Neuronal stem cell (in vitro differentiated cells): ENCODE data around the gene NEU4.

Experiments
- DNase-seq: peaks from one replicate; pipeline ENCODE4 v3.0.0-alpha.2; 2013; ENCODE audit warnings: low spot score
- H2AFZ ChIP-seq: one replicate; pipeline ENCODE4 v1.6.1; 2013; ENCODE audit warnings: mild to moderate bottlenecking, low read length, inconsistent platforms
- H2AK5ac ChIP-seq: 2 replicates; pipeline ENCODE4 v1.6.1; 2013; ENCODE audit warnings: low read depth, mild to moderate bottlenecking, inconsistent platforms, low read length, moderate library complexity, mixed read lengths
- H2BK120ac ChIP-seq: 2 replicates; pipeline ENCODE4 v1.6.1; 2013; ENCODE audit warnings: low read depth, mild to moderate bottlenecking, inconsistent platforms, low read length, moderate library complexity, mixed read lengths
- H2BK12ac ChIP-seq: one replicate; pipeline ENCODE4 v1.6.1; 2013; ENCODE audit warnings: low read length, inconsistent platforms
- H2BK15ac ChIP-seq: 2 replicates; pipeline ENCODE4 v1.6.1; 2013; ENCODE audit warnings: mild to moderate bottlenecking, low read length, inconsistent platforms, mixed read lengths
- H2BK5ac ChIP-seq: one replicate; pipeline ENCODE4 v1.6.1; 2013; ENCODE audit warnings: inconsistent platforms, mild to moderate bottlenecking, low read length, moderate library complexity
- H3K14ac ChIP-seq: one replicate; pipeline ENCODE4 v1.6.1; 2013; ENCODE audit warnings: low read length, inconsistent platforms
- H3K18ac ChIP-seq: 2 replicates; pipeline ENCODE4 v1.6.1; 2013; ENCODE audit warnings: low read length, inconsistent platforms
- H3K23ac ChIP-seq: 2 replicates; pipeline ENCODE4 v1.6.1; 2013; ENCODE audit warnings: low read depth, mild to moderate bottlenecking, mixed read lengths, low read length, inconsistent platforms; ENCODE audit not compliant: poor library complexity
- H3K27ac ChIP-seq: replicated peaks from 3 replicates; pipeline ENCODE4 v1.5.1; 2013; ENCODE audit warnings: low read length, inconsistent platforms
- H3K27me3 ChIP-seq, 3 experiments: 2 replicates each; pipeline ENCODE4 v1.6.1; 2013; ENCODE audit warnings: low read length in 3 of 3, mild to moderate bottlenecking in 2 of 3, inconsistent platforms in 1 of 3, low read depth in 1 of 3, mixed read lengths in 1 of 3, moderate library complexity in 1 of 3; ENCODE audit not compliant: control insufficient read depth in 3 of 3, insufficient read depth in 3 of 3
- H3K36me3 ChIP-seq, 2 donors: replicated peaks in 1 of 2; 2 replicates each; pipeline ENCODE4 v1.6.1; 2013; ENCODE audit warnings: low read length in 2 of 2; ENCODE audit not compliant: control insufficient read depth in 2 of 2, insufficient read depth in 2 of 2
- H3K4ac ChIP-seq: 2 replicates; pipeline ENCODE4 v1.6.1; 2013; ENCODE audit warnings: inconsistent platforms, mild to moderate bottlenecking, low read length, moderate library complexity
- H3K4me1 ChIP-seq, 2 donors: 1 replicate in 1 of 2; 2 replicates in 1 of 2; pipeline ENCODE4 v1.6.1; 2013; ENCODE audit warnings: low read length in 2 of 2, low read depth in 1 of 2; ENCODE audit not compliant: control insufficient read depth in 2 of 2, insufficient read depth in 1 of 2
- H3K4me2 ChIP-seq: one replicate; pipeline ENCODE4 v1.6.1; 2013; ENCODE audit warnings: mild to moderate bottlenecking, low read length, inconsistent platforms; ENCODE audit not compliant: insufficient read depth, poor library complexity, severe bottlenecking
- H3K4me3 ChIP-seq, 2 donors: 2 replicates each; pipeline ENCODE4 v1.5.1; 2013; ENCODE audit warnings: low read length in 2 of 2, mild to moderate bottlenecking in 2 of 2, inconsistent platforms in 1 of 2, moderate library complexity in 1 of 2
- H3K79me1 ChIP-seq: one replicate; pipeline ENCODE4 v1.6.1; 2013; ENCODE audit warnings: low read depth, mild to moderate bottlenecking, inconsistent platforms, low read length, moderate library complexity
- H3K9ac ChIP-seq: one replicate; pipeline ENCODE4 v1.6.1; 2013; ENCODE audit warnings: mild to moderate bottlenecking, low read depth, low read length, inconsistent platforms; ENCODE audit not compliant: poor library complexity
- H3K9me3 ChIP-seq, 2 donors: replicated peaks in 1 of 2; 2 replicates each; pipeline versions ENCODE3 to v1.6.1; 2013; ENCODE audit warnings: low read length in 2 of 2, mild to moderate bottlenecking in 2 of 2, inconsistent platforms in 1 of 2, low read depth in 1 of 2, mixed read lengths in 1 of 2, moderate library complexity in 1 of 2; ENCODE audit not compliant: control insufficient read depth in 2 of 2, insufficient read depth in 1 of 2
- H4K8ac ChIP-seq: one replicate; pipeline ENCODE4 v1.6.1; 2013; ENCODE audit warnings: low read depth, mild to moderate bottlenecking, inconsistent platforms, low read length, moderate library complexity
- H4K91ac ChIP-seq: one replicate; pipeline ENCODE4 v1.6.1; 2013; ENCODE audit warnings: low read length, low read depth, mild to moderate bottlenecking, inconsistent platforms; ENCODE audit not compliant: poor library complexity
- WGBS, 2 donors: extraction: QIAGEN DNeasy Blood & Tissue Kit; methylation state at CpG; one replicate each; pipeline ENCODE4 v1.1.7; 2013; ENCODE audit warnings: missing lambda C conversion rate in 2 of 2, mixed read lengths in 1 of 2; ENCODE audit not compliant: insufficient read length in 2 of 2, insufficient replicate concordance in 1 of 2; ENCODE audit errors: extremely low coverage in 2 of 2; 5-methylcytosine and 5-hydroxymethylcytosine counted together

NEU4 gene

DNA sequence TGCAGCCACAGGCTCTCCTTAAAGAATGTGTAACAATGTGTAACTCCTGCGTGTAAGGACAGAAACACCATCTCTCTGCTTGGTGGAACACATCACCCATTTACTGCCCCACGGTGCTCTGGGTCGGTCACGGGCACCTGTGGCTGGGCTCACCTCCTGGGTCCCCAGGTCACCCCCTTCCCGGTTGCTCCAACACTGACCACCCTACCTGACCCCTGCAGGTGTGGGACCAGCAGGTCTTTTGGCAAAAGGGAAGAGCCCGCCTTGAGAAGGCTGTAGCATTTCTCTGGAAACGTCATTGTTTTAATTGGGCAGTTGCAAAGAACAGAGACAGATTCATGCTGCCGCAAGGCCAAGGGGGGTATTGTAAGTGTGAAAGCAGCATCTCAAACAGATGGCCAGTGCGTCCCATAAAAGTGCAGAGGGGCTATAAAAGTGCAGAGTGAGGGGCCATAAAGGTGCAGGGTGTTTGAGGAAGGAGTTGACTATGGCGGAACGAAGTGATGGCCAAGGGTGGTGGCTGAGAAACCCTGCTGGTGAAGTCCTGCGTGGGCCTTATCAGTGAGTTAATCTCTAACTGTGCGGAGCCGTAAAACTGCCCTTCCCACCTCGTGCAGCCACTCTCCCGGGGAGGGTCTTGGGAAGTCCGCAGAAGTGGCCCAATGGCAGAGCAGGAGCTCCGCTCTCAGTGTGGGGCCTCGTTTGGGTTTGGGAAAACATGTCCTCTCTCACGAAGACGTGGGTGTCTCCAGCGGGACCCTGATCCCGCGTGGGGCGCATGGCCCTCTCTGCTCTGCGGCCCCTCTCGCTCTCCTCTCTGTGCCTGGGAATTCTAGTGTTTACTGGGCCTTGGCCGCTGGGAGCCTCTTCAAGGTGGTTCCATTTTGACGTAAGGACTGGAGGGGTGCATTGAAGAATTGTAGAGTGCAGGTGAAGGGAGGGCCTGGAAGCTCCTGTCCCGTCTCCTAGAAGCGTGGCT is 13.7 kb upstream of the NEU4 start:
- Histone ChIP-seq H3K27me3 (no peaks in the 10 kb centered on the region), H2AK5ac (no peak overlapping the region), H3K27ac (no peak overlapping the region), H3K23ac (no peak overlapping the region), H3K4me1 (no peaks in the 10 kb centered on the region), H3K36me3 (no peaks in the 10 kb centered on the region), H3K18ac (peak overlapping the region; percentile 62), H2BK5ac (no peak overlapping the region), H3K14ac (no peak overlapping the region), H2BK15ac (no peak overlapping the region), H3K9me3 (peaks cover 0 to 4% of the 10 kb centered on the region in 2 donors), H3K9ac (no peak overlapping the region), H3K4ac (no peak overlapping the region), H4K91ac (no peak overlapping the region), H2BK120ac (no peak overlapping the region), H3K4me2 (no peak overlapping the region), H4K8ac (no peak overlapping the region), H3K4me3 (no peak overlapping the region), H2AFZ (no peak overlapping the region), H2BK12ac (no peak overlapping the region), H3K79me1 (no peaks in the 10 kb centered on the region)
- WGBS, 2 donors, result no CpG with 5 or more reads among the region's 31 CpGs
- DNase-seq, result no peak

DNA sequence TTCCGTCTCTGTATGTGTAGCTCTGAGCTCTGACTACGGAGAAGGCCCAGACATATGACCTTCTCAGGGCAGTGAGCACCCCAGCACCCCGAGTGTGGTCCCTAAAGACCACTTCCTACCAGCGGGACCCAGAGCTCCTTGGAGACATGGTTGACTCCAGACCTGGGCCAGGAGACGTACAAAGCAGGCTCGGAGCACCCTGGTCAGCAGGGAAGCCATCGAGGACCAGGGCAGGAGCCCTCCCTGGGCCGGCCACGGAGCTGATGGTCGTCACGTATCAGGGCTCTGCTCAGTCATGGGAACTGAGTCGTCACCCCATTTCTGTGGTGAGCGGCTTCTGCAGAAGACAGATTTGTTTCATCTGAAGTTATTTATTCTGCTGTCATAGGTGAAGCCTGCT is 12.8 kb upstream of the NEU4 start:
- Histone ChIP-seq H4K8ac (no peak overlapping the region), H2AFZ (no peak overlapping the region), H2BK120ac (no peak overlapping the region), H3K4me2 (no peak overlapping the region), H3K79me1 (no peaks in the 10 kb centered on the region), H3K4me1 (no peaks in the 10 kb centered on the region), H3K36me3 (no peaks in the 10 kb centered on the region), H3K18ac (no peak overlapping the region), H3K9ac (no peak overlapping the region), H2AK5ac (no peak overlapping the region), H4K91ac (no peak overlapping the region), H3K23ac (peak overlapping the region; percentile 23), H3K4ac (no peak overlapping the region), H2BK12ac (no peak overlapping the region), H3K4me3 (no peak overlapping the region), H2BK15ac (no peak overlapping the region), H2BK5ac (no peak overlapping the region), H3K14ac (no peak overlapping the region), H3K27ac (no peak overlapping the region), H3K27me3 (no peaks in the 10 kb centered on the region), H3K9me3 (no peaks in the 10 kb centered on the region)
- no peak for DNase-seq
- no CpG with 5 or more reads among the region's 13 CpGs for WGBS, 2 donors

DNA sequence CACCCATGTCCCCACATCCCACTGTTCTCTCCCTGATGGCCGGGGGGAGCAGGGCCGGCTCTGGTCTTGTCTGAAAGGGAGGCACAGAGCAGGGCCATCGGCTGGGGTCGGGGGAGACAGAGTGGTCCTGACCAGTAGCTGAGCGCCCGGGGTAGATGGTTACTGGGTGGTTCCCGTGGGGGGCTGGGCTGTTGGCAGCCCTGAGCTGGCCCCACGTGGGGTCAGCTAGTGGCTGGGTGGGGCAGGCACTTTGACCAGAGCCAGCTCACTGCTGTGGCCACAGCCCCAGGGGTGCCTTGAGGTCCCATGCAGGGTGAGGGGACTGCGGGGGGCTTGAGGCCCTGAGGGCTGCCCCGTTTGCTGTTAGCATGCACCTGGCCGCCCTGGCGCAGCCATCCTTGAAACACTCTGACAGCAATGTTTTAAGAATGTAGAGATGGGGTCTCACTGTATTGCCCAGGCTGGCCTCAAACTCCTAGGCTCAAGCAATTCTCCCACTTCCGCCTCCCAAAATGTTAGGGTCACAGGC is 12.3 kb upstream of the NEU4 start:
- H2BK15ac ChIP-seq, result peak overlapping the region; percentile 75
- H3K9ac ChIP-seq, result no peak overlapping the region
- no peak overlapping the region for H2BK12ac ChIP-seq
- H2BK5ac ChIP-seq, result no peak overlapping the region
- no peak overlapping the region for H3K4me3 ChIP-seq
- H3K27ac ChIP-seq, result no peak overlapping the region
- H2BK120ac ChIP-seq, result no peak overlapping the region
- H3K4ac ChIP-seq, result no peak overlapping the region
- H3K36me3 ChIP-seq, result no peaks in the 10 kb centered on the region
- H3K4me1 ChIP-seq, result peaks cover 0 to under 1% of the 10 kb centered on the region in 2 donors
- no peak overlapping the region for H2AFZ ChIP-seq
- H2AK5ac ChIP-seq, result no peak overlapping the region
- no peak overlapping the region for H4K8ac ChIP-seq
- H3K9me3 ChIP-seq, result no peaks in the 10 kb centered on the region
- H3K27me3 ChIP-seq, result no peaks in the 10 kb centered on the region
- H3K79me1 ChIP-seq, result peaks cover under 1% of the 10 kb centered on the region
- peak overlapping the region; percentile 64 for H3K18ac ChIP-seq
- WGBS, 2 donors, result no CpG with 5 or more reads among the region's 13 CpGs
- H3K23ac ChIP-seq, result peak overlapping the region; percentile 23
- DNase-seq, result no peak
- peak overlapping the region; percentile 56 for H3K14ac ChIP-seq
- no peak overlapping the region for H4K91ac ChIP-seq
- no peak overlapping the region for H3K4me2 ChIP-seq

DNA sequence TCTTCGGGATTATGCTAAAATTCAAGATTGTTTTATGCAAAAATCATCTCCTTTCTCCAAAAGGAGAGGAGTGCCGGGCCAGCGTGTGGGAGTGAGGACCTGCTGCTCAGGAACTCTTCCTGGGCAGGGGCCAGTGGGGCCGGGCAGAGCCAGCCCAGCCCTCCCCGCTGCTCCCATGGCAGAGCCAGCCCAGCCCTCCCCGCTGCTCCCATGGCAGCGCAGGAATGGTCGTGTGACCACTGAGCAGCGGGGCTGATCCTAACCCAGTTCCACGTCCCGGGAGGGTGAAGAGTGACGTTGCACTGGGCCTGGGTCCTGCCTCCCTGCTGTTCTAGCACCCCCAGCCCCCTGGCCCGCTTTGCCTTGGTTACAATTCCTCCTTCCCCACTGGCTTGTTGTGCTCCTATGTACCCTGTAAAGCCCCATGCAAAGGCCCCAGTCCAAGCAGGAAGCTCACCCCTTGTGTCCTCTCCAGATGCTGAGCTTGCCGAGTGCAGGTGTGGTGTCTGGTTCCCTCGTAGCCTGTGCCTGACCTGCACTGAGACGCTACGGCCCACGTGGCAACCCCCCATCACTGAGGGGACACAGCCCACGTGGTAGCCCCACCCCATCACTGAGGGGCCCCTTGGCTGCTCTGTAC is 11.4 kb upstream of the NEU4 start:
- Histone ChIP-seq H3K9ac (peak overlapping the region; percentile 21), H3K4ac (no peak overlapping the region), H4K91ac (no peak overlapping the region), H3K4me1 (peaks cover 0 to 4% of the 10 kb centered on the region in 2 donors), H3K4me2 (no peak overlapping the region), H3K9me3 (no peaks in the 10 kb centered on the region), H3K27ac (no peak overlapping the region), H3K79me1 (peaks cover 3% of the 10 kb centered on the region), H2AK5ac (peak overlapping the region; percentile 84), H3K4me3 (no peak overlapping the region), H2BK120ac (no peak overlapping the region), H3K18ac (peak overlapping the region; percentile 64), H2BK12ac (peak overlapping the region; percentile 58), H3K36me3 (no peaks in the 10 kb centered on the region), H3K27me3 (no peaks in the 10 kb centered on the region), H4K8ac (no peak overlapping the region), H2BK15ac (peak overlapping the region; percentile 11), H3K14ac (peak overlapping the region; percentile 56), H3K23ac (peak overlapping the region; percentile 80), H2AFZ (no peak overlapping the region), H2BK5ac (peak overlapping the region; percentile 66)
- DNase-seq, result no peak
- no CpG with 5 or more reads among the region's 19 CpGs for WGBS, 2 donors
